Breast epithelium (tissue), 3 donors: ENCODE results near the gene GPR62.

Experiments
- CTCF ChIP-seq, 3 donors: fragments of 450-650 bp; IDR thresholded peaks; one replicate each; pipeline ENCODE4 v1.5.1; 2016 to 2017; ENCODE audit warnings: antibody characterized with exemption in 3 of 3, mild to moderate bottlenecking in 3 of 3, moderate library complexity in 3 of 3
- POLR2A ChIP-seq: fragments of 450-650 bp; IDR thresholded peaks from one replicate; pipeline ENCODE4 v1.6.1; 2016; ENCODE audit warnings: antibody characterized with exemption, mild to moderate bottlenecking, moderate library complexity
- POLR2AphosphoS5 ChIP-seq, 3 donors: sonication (generic); formaldehyde crosslinking; IDR thresholded peaks; one replicate each; pipeline ENCODE4 v1.6.1; 2017; ENCODE audit warnings: antibody characterized with exemption in 3 of 3

GRCh38 chr3:51974277-51974962, 19.2 kb downstream of the GPR62 start:
- TF ChIP-seq CTCF (IDR thresholded peaks at IDR 0.05) = no peak
- no peak for TF ChIP-seq POLR2AphosphoS5 (IDR thresholded peaks at IDR 0.05)
- TF ChIP-seq POLR2A = no peak
